ENCODE measurements around the gene GSTP1.
A peak's percentile ranks its signal among the peaks of the same experiment; 100 is the strongest.
"Not testable (repeated sequence)": the region's sequence is repeated elsewhere in the genome, so short reads cannot be mapped to it uniquely, and the experiment has no call there.

The GSTP1 gene

DNA sequence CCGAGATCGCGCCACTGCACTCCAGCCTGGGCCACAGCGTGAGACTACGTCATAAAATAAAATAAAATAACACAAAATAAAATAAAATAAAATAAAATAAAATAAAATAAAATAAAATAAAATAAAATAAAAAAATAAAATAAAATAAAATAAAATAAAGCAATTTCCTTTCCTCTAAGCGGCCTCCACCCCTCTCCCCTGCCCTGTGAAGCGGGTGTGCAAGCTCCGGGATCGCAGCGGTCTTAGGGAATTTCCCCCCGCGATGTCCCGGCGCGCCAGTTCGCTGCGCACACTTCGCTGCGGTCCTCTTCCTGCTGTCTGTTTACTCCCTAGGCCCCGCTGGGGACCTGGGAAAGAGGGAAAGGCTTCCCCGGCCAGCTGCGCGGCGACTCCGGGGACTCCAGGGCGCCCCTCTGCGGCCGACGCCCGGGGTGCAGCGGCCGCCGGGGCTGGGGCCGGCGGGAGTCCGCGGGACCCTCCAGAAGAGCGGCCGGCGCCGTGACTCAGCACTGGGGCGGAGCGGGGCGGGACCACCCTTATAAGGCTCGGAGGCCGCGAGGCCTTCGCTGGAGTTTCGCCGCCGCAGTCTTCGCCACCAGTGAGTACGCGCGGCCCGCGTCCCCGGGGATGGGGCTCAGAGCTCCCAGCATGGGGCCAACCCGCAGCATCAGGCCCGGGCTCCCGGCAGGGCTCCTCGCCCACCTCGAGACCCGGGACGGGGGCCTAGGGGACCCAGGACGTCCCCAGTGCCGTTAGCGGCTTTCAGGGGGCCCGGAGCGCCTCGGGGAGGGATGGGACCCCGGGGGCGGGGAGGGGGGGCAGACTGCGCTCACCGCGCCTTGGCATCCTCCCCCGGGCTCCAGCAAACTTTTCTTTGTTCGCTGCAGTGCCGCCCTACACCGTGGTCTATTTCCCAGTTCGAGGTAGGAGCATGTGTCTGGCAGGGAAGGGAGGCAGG, at the start of gene GSTP1:
Gene GSTP1, plus strand, starts transcription at position 566 of the 958 bp plus-strand sequence. Its CDS starts 32 bp downstream, at position 598.
- peak; percentile 71 to 72 for DNase-seq

DNA sequence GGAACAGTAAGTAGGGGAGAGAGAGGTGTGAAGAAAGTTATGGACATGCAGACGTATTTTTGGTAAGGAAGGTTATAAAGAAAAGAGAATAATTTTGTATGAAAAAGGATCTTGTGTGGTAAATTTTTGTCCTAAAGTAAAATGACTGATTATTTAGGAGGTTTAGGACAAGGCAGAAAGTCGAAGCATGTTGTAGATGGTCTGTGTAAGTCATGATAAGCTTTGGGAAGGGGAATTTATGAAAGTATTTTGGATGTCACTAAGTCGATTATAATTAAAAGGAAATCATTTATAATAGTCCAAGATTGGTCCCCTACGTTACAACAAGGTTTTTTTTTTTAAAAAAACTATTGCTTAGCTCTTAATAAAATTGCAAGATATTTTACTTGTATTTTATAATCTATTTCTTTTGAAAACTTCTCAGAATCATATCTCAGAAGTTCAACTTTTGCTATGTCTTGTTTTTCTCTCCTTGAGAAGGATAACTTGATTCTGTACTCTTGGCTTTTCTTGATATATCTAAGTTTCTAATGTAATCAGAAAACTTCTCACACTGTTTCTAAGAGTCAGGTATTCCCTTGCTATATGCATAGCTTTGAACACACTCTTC, 49.4 kb upstream of the GSTP1 start:
- no peak for DNase-seq

DNA sequence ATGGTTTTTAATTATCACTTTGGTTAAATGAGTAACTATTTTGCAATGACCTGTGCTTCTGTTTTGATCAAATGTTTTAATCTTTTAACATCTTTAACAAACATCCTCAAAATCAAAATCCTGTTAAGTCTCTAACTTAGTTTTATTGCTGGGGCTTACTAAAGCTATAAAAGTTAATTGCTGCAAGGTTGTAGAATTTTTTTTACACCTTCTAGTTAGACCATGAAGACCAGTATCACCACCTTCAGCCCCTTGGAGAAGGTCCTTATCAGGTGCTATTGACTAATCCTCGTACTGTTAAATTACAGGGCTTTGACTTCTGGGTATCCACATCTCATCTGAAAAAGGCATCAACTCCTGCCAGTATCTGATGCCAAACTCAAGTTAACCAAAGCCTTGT, 48.1 kb upstream of the GSTP1 start:
- no peak for DNase-seq

DNA sequence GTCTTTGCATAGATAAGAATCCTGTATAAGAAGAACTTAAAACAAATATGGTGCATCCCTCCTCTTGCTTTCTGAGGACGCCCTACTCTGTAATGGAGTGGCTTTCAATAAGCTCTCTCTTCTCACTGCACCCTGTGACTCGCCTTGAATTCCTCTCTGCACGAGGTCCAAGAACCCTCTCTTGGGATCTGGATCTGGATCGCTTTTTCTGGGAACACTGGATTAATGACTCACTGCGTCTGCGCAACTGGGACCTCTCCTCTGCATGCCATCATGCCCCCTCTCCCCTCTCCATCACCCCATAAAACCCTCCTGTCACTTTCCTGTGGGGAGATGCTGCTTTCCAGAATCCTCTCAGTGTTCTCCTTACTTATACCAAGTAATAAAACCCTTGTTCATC, 45.3 kb upstream of the GSTP1 start:
- no peak for DNase-seq

DNA sequence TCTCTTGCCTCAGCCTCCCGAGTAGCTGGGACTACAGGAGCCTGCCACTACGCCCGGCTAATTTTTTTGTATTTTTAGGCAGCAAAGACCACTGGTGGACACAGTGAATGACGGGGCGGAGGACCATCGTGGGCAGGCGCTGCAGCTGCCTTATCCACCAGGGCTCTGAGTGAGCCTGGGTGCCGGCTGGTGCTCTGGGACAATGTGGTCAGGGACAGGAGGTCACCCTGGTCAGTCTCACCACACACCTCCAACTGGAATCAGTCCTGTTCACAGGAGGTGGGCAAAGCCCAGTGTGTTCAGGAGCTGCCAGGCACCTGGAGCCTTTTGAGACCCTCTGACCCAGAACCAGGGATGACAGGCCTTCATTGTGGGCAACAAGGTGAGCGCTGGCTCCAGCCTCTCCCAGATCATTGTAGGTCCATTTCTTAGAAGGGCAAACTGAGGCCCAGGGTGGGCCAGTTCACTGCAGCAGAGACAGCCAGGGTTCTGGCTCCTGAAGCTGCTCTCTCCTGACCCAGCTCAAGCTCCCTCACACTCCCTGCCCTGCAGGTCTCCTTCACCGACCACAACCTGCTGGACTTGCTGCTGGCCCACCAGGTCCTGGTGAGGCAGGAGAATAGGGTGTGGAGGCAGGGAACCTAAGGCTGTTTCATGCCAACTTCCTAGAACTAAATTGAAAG, 44.6 kb upstream of the GSTP1 start:
- no peak for DNase-seq

DNA sequence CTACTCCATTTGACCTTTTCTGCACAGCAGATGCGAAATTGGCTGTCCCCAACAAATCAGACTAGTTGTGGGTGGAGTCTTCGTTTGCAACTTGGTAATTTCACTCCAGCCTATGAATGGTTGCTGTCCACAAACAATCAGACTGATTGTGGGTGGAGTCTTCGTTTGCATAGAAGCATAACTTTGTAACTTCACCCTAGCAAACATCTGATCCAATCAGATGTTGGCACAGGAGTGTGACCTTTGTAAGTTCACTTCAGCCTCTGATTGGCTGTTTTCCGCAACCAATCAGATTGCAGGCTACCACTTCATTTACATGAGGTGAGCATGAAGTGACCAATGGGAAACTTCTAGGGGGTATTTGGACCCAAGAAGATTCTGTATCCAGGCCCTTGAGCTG, 44.1 kb upstream of the GSTP1 start:
- DNase-seq: no peak

DNA sequence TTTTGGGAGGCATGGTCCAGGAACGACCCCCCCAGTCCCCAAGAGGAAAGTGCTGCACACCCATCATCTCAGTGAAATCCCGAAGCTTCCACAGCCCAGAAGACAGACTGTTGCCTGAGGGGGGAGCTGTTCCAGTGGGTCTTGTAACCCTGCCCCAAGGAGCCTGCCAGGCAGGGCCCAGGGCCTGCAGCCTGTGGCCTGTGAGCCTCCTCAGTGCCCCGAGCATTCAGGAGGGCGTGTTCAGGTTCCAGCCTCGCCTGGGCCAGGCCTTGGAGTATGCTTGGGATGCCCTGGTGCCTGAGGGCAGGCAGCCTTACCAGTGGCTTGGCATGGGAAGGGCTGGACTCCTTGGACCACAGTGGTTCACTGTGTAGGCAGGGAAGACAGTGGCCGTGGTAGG, 42.4 kb upstream of the GSTP1 start:
- DNase-seq: no peak

DNA sequence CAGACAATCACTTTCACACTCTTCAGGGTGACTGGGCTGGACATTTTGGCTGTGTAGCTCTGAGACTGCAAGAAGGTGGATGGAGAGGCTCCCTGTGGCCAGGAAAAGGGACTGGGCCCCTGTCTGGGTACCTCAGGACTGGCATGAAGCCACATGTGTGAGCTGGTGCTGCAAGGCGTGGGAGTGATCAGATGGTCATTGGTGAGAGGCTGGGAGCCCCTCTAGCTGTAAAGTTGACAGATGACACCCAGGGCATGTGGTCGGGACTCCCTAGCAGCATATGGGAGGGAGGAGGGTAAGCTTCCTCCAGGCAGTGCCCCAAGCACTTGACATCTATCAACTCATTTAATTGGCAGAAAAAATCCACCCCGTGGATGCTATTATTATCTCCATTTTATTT, 41.4 kb upstream of the GSTP1 start:
- no peak for DNase-seq

DNA sequence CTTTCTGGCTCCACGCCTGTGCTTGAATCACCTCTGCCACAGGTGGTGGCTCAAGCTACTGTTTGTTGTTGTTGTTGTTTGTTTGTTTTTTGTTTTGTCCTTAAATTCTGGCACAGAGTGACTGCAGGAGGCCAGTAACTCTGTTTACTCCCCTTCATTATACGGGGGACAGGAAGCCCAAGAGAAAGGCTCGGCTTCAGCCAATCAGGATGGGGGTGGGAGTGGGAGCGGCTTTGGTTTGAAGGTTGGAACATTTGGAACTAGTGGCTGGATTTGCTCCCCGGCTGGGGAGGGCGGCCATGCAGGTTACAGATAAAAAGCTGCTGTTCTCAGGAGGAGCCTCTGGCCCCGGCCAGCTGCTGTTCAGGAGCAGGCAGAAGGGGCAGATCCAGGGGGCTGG, 40.6 kb upstream of the GSTP1 start:
- DNase-seq: no peak

DNA sequence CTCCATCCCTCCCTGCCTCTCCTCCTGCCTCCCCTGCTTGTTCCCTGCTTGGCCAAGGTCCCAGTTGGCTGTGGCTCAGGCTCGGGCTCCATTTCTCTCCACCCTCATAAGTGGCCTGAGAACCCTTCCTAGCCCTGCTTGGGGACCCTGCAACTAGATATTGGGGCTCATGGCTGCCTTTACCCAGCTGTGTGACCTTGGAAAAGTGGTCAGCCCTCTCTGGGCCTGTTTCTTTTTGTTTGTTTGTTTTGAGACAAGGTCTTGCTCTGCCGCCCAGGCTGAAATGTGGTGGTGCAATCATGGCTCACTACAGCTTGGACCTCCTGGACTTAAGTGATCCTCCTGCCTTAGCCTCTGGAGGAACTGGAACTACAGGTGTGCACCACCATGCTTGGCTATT, 40.0 kb upstream of the GSTP1 start:
- DNase-seq: no peak

DNA sequence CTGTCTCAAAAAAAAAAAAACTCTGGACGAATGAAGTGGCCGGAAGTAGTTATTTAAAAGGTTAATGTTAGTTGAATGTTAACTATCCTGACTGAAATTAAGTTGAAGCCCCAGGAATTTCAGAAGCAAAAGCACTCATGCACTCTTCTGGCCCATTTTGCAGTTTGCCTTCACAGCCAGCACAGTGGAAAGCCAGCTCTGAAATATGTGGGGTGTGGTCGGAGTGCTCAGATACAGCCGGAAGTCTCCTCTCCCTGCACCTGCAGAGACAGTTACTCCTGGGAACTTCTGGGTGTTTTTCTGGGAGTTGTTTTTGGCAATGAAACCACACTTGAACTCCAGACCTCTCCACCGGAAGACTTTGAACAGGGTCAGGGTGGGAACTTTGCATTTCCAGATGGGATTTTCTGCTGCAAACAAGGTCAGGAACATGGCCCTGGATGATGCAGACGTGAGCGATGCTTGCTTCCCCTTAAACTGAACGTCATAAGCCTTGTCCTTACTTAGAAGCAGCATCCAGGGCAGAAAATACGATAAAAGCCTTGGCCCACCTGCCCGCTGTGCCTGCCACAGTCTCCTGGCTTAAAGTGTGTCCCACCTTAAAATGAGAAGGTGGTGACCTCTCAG, 38.9 kb upstream of the GSTP1 start:
- DNase-seq: no peak

DNA sequence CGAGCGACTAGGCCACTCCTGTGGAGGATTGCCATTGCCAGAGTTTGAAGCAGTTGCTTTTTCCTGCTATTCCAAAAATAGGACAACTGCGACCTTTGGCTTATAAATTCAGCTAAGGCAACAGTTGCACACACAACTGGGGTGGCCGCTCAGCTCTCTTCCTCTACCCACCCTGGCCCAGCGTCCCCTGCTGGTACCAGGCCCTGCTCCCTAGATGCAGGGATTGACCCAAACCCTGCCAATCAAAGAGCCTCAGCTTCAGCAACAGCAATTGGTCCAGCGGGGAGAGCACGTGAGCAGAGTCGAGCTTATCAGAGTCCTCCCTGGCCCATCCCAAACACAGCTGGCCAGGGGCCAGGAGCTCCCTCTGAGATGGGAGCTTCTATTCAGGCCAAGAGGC, 38.3 kb upstream of the GSTP1 start:
- DNase-seq: no peak

DNA sequence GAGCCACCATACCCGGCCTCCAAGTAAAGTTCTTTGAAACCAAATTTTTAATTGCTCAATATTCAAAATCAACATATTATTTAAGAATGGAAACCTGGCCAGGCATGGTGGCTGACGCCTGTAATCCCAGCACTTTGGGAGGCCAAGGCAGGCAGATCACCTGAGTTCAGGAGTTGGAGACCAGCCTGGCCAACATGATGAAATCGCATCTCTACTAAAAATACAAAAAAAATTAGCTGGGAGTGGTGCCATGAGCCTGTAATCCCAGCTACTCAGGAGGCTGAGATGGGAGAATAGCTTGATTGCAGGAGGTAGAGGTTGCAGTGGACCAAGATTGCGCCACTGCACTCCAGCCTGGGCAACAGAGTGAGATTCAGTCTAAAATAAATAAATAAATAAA, 35.5 kb upstream of the GSTP1 start:
- not testable (repeated sequence) for DNase-seq

DNA sequence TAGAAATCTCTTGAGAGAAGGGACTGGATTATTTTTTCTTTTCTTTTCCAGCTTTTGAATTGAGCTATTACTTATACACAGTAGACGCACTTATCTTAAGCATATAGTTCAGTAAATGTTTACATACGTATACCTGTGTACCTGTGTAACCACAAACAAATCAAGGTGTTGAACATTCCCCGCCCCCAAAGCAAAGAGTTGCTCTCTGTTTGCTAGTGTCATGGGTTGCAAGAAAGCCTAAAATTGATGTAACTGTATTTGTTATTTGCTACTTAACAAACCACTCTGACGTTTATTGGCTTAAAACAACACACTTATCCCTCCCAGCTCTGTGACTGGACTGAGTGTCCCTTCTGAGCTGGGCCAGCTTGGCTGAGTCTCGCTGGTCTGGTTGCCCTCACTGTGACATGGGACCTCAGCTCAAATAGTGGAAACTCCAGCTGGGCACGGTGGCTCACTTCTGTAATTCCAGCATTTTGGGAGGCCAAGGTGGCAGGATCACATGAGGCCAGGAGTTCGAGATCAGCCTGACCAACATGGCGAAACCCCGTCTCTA, 35.0 kb upstream of the GSTP1 start:
- DNase-seq: no peak

DNA sequence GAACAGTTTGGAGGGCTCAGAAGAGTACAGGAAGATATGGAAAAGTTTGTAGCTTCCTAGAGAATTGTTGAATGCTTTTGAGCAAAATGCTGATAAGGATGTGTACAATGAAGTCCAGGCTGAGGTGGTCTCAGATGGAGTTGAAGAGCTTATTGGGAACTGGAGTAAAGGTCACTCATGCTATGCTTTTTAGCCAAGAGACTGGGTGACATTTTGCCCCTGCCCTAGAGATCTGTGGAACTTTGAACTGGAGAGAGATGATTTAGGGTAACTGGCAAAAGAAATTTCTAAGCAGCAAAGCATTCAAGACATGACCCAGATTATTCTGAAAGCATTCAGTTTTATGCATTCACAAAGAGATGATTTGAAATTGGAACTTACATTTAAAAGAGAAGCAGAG, 32.5 kb upstream of the GSTP1 start:
- no peak for DNase-seq

DNA sequence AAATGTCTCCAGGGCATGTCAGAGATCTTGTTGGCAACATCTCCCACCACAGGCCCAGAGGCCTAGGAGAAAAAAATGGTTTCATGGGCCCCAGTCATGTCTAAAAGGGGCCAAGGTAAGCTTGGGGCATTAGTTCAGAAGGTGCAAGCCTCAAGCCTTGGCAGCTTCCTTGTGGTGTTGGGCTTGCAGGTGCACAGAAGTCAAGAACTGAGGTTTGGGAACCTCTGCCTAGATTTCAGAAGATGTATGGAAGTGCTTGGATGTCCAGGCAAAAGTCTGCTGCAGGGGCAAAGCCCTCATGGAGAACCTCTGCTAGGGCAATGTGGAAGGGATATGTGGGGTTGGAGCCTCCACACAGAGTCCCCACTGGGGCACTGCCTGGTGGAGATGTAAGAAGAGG, 31.9 kb upstream of the GSTP1 start:
- not testable (repeated sequence) for DNase-seq

DNA sequence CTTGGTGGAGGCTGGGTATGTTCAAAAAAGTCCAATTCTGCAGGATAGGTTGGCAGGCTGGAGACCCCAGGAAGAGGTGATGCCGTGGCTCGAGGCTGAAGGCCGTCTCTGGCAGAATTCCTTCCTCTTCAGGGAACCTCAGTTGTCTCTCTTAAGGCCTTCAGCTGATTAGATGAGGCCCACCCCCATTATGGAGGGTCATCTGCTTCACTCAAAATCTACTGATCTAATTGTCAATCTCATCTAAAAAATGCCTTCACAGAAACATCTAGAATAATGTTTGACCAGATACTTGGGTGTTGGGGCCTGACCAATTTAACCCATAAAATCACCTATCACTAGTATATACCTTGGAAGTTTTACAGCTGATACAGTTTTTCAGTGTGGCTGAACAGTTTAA, 27.4 kb upstream of the GSTP1 start:
- DNase-seq: no peak

DNA sequence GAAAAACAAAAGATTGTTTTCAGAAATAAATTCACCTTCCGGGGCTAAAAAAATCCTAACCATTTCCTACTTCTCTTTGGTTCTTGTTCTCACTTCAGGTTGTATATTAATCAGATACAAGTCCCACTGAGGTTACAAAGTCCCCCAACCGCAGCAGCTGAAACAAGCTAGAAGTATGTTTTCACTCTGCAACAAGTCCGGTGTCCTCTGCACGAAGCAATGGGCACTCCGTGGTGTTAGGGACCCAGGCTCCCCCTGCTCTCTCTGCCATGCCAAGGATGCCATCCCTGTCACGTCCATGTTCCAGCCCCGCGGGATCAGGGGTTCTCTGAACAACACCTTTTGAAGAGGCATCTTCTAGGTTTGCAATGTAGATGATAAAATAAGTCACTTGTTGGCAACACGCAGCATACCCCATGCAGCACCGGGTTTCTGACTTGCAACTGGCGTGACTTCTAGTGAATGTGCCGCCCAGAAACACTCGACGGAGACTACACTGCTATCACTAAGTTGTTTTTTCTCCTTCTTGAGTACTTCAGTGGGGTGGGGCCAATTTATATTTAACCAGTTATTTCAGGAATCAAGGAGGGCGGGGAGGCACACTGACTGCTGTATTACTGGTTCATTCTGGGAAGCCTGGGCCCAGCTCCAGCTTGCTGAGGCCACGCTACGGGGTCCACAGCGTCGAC, 25.4 kb upstream of the GSTP1 start:
- DNase-seq: no peak

DNA sequence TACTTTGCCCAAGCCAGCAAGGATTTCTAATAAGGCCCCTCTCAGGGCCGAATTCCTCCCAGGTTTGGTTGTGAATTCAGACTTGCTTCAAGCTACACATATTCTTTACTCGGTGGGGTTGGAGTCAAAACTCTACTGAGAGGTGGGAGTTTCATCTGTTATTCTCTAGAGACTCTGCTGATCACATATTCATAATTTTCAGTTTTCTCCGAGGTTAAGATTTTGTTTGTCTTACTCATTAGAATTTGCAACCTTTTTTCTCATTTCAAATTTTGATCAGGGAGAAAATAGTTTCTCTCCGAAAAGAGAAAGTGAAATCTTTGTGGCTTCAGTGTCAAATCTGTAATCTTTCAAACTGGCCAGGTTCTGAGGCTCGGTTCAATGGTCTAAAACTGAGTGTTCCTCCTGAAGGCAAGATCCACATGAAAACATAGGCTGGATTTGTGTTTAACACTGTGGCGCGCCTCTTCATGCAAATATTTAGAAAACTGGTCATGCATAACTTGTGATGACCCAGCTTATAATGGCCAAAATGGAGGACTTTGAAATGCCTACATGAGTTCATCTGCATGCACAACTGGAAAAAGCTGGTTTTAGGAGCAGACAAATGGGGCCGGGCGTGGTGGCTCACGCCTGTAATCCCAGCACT, 21.5 kb upstream of the GSTP1 start:
- DNase-seq: no peak

DNA sequence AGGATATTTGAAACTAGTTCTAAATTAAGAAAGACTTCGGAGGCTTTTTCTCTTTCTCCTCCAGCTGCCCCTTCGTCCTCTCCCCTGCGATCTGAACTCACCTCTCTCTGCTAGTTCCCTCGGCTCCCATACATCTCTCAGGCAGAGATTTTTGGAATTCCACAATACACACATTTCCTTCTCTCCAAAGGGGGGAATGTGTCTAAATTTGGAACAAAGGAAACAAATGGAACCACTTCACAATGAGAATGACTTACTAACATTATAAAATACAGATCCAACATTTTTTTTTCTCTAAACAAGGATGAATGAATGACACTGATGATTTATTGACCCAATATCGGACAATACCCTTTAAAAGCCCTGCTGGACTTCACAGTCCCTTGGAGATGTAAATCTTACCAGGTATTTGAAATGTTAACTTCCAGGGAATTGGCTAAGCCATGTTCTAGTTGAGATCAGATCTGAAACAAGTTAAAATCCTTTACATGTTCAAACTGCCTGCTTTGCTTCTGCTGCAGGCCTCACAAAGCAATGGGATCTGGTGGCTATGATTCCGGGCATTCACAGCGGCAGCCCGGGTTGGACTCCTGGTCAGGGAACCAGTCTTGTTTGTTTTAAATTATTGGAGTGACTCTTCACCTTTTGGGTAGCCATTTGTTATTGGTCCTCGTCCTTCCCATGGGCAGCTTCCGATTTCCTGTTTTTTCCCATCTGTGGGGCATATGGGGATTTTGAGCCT, 20.5 kb upstream of the GSTP1 start:
- no peak for DNase-seq

DNA sequence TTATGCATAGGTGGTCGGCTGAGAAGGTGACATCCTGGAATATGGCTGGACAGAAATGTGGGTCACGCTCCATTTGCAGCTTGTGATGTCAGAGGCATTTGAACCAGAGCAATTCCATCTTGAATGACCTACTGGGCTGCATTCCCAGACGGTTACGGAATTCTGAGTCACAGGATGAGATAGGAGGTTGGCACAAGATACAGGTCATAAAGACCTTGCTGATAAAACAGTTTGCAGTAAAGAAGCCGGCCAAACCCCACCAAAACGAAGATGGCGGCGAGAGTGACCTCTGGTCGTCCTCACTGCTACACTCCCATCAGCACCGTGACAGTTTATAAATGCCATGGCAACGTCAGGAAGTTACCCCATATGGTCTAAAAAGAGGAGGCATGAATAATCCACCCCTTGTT, 19.9 kb upstream of the GSTP1 start:
- not testable (repeated sequence) for DNase-seq
